NCI-H1048 (cell line): ENCODE results near the gene DGKZ.
A peak's percentile ranks its signal among the peaks of the same experiment; 100 is the strongest.

Experiments
- DNase-seq: peaks from one replicate; lab custom pipeline; 2025; lab: John Stamatoyannopoulos, UW

Gene DGKZ

DNA sequence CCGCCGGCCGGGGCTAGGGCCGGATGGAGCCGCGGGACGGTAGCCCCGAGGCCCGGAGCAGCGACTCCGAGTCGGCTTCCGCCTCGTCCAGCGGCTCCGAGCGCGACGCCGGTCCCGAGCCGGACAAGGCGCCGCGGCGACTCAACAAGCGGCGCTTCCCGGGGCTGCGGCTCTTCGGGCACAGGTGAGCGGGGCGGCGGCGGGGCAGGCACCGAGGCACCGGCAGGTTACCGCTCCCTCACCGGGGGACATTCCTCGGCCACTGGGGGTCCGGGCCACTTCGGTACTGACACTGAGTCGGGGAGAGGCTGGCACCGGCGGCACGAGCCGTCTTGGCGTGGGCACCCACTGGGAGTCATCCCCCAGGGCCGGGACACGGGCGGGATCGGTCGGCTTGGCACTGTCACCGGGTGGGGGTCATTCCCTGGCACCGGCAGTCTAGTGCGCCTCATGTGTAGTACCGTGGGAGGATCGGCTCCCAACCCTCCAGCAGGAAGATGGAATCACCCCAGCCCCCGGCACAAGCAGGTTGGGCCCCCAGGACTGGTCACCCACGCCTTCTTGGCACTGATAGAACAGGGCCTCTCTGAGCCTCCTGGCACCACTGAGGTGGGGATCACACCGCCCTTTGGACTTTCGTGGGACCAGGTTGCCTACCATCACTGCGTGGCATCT is 511 bp downstream of the DGKZ start:
- no peak for DNase-seq

DNA sequence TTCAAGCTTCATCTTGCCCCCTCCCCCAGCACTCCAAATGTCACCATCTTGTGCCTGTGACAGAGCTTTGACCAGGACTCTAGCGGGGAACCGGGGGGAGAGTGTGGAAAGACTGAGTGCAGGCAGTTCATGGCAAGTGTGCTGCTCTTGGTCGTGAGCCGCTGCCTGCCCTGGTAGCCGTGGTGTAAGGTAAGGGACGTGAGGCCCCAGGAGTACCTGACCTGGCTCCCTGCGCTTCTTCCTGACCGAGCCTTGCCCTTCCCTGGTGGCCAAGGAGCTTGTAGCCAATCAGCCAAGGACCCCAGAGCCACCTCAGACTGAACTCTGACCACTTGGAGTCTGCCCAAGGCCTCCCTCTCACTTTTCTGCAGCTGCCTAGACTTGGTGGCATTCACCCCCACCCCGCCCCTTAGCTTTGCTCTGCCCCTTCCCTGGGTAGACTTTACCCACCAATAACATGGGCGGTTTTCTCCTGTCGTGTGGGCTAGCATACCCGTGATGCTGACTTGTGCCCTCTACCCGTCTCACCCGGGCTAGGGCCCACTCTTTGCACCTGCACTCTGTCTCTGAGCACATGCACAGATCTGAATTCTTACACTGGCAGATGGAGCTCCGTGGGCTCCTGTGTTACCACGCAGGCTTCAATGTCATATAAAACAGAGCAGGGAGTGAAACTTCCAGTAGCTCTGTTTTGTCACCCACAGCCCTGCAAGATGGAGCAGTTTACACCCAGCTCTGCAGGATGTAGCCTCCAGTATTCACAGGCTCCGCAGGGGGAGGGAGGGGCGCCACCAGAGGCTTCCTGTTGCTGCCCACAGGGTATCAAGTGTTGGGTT is 1.5 kb downstream of the DGKZ start:
- DNase-seq: no peak

DNA sequence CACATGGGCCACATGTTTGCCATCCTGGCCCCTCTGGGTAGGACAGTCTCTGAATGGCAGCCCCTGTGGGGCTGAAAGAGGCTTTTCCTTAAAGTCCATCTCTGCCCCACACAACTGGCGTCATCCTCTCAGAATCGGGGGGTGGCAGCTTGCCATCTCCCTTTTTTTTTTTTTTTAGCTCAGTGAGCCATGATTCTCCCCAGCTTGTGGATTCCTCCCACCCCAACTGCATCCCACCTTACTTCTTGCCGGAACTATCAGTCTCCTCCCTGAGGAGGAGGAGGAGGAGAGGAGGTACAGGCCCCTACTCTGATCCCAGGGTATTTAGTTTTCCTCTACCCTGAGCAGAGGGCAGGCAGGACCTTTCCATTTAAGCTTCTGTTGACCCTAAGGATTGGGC is 3.4 kb downstream of the DGKZ start:
- no peak for DNase-seq

DNA sequence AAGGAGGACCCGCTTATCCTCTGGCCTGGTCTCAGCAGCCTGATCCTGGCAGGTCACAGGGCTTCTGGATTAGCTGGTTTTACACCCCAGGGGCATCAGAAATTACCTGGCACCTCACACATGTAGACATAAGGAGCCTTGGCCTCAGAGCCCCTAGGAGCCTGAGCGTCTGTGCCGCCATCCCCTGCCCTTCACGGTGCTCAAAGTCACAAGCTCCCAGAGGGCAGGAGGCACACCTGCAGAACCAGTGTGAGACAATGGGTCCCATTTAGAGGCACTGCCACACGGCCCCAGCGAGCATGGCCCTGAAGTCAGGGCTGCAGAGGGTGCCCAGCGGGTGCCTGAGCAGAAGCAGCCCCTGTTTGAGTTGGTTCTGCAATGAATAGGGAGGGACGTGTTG is 3.9 kb downstream of the DGKZ start:
- DNase-seq: no peak

DNA sequence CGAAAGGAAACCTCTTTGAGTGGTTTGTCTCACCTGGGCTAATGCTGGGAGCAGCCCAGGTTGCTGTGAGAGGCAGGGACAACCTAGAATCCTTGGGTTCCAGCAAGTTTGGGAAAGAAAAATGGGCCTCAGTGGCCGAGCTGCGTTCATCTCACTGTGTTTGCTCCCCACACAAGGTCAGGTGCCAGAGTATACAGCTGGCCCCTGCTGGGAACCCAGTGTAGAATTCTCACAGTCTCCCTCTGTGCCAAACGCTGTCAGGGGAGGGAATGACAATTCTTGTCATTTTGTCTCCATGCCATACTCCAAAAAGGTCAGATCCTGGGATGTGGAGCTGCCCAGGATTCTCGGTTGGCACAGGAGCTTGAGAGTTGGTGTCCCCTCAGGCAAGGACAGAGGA is 4.3 kb downstream of the DGKZ start:
- DNase-seq: no peak

DNA sequence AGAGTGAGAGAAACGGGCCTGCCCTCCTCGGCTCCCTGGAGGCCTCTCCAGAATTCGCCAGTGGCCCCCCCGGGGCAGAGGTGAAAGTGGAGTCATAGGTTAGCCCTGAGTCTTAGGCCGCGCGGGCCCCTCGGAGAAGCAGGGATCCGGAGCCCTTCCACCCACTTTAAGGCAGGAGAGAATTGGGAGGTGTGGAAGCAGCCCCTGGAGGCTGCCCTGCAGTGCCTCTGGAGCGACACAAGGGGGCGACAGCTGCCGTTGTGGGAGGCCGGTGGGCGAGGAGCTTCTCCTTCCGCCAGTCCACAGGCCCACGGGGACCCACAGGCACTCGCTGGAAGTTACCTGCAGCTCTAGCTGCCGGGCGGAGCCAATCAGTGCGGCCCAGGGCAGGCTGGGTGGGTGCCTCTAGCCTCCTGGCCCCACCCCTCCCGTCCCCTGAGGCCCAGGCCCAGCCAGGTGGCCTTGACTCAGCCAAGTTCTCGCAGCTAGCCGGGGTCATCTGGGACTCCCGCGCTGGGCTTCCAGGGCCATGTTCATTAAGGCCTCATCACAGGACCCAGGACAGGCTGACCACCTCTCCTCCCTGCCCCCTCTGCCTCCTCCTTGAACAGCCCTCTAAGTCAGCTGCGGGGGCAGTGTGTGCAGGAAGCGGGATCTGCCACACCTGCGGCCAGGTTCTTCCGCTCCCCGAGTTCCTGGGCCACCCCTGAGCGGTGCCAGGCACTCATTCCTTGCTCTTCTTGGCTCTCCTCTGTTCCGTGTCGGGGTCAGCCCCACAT is 5.0 kb downstream of the DGKZ start:
- DNase-seq: peak; percentile 48

DNA sequence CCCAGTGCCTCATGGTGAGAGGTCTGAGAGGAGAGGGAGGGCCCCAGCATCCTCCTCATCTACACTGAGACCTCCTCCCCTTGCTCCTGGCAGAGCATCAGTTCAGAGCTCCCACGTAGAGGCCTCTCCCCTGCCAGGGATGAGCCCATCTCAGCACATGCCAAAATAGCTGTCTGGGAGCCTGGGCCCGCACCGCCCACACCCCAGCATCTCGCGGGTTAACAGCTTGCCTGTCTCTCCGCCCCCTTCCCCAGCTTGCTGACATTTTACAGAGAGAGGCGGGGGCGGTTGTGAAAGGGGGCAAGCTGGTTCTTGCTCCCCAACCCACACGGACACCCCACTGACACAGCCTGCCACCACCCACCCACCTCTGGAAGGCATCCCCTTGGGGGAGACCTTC is 6.4 kb downstream of the DGKZ start:
- no peak for DNase-seq

DNA sequence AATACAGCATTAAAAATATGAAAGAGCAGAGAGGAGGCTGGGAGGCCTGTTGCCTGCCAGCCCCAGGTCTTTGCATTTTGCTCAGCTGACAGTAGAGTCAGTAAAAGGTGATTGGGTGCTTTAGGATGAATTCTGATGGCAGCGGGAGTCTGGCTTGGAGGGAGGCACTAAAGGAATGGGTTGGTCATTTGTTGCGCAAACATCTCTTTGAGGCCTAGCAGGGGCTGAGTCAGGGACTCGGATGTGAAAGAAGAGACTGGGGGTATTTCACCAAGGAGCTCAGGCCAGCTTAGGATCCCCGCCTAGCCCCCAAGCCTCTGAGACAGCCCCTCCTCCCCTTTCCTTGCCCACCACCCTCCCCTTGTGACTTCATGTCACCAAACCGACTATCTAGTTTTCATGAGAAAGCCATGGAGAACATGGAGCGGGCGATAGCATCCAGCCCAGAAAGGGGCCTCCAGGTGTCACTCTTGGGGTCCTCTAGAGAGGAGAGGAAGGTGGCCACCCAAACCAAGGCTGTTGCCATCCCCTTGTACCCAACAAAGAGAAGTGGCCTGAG is 9.7 kb downstream of the DGKZ start:
- no peak for DNase-seq

DNA sequence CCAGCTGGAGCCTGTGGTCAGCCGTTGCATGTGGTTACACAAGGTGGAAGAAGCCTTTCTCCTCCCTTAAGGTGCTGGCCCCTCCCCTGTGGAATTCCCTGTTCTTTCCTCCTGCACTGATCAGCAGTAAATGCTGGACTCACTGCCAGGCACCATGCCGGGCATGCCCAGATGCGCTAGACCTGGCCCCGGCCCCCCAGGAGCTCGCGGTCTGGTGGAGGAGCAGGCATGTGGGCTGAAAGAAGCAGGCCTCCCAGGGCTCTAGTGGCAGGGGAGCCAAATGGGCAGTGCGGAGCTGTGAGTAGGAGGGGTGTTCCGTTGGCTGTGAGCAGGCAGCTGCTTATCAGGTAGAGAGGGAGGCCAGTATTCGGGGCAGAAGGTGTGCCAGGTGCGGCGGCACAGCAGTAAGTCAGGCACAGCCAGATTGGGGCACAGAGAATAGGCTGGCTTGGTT is 10.2 kb downstream of the DGKZ start:
- no peak for DNase-seq

DNA sequence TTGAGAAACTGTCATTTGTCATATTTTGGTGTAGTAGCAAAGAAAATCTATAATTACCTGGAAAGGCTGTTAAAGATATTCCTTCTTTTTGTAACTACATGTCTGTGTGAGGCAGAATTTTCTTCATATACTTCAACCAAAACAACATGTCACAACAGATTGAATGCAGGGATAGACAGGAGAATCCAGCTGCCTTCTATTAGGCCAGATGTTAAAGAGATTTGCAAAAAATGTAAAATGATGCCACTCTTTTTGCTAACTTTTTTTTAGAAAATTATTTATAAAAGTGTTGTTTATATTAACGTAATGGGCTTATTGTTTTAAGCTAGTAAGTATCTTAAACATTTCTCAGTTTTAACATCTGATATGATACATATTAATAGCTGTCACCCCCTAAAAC is 12.7 kb downstream of the DGKZ start:
- DNase-seq: no peak

DNA sequence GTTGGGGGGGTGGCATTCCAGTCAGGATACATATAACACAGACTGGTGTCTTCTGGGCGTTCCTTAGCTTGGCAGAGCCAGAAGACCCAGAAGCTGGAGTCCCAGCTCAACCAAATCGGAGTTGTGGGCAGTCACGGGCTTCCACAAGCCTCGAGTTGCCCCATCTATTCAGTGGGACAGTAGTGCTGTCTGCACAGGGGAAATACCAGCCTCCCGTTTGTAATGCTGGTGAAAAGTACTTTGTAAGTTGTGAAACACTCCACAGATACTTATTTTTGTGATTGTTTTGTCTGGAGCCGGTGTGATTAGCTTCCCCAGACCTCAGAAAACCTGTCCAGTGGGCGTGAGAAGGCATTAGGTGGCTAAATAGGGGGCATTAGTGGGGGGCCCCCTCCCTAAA is 13.6 kb downstream of the DGKZ start:
- no peak for DNase-seq

DNA sequence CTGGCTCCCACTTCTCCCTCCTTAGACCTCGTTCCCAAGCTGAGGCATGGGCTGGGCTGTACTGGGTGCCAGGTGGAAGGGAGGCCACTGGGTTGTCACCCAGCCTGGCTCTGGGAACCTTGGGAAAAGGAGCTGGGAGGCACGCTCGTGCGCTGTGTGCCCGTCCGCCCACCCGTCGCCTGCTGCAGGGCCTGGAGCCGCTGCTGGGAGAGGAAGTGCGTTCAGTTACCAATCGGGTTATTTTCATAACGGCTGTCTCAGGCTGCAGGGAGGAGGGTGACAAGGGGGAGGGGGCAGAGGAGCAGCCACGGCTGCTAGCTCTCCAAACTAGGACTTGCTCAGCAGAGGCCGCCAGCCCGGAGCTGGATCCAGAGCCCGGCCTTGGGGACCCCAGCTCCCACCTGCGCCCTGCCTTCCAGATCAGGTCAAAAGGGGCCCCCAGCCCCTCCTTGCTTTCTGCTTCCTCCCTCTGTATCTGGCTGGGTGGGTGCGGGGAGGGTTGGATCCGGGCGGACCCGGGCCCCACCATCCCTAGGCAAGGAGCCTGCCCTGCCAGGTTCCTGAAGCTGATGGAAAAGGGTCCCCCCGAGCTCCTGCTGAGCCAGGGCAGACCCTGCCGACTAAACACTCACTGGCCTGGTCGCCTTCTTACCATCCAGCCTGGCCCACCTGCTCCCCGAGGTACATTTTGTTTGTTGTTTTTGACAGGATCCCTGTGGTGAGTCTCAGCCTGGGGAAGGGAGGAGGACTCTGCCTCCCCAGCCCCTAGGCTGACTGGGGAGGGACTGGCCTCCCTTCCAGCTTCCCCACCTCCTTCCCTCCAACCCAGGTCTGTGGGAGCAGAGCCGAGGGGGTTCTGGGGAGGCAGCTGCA is 14.3 kb downstream of the DGKZ start:
- no peak for DNase-seq

DNA sequence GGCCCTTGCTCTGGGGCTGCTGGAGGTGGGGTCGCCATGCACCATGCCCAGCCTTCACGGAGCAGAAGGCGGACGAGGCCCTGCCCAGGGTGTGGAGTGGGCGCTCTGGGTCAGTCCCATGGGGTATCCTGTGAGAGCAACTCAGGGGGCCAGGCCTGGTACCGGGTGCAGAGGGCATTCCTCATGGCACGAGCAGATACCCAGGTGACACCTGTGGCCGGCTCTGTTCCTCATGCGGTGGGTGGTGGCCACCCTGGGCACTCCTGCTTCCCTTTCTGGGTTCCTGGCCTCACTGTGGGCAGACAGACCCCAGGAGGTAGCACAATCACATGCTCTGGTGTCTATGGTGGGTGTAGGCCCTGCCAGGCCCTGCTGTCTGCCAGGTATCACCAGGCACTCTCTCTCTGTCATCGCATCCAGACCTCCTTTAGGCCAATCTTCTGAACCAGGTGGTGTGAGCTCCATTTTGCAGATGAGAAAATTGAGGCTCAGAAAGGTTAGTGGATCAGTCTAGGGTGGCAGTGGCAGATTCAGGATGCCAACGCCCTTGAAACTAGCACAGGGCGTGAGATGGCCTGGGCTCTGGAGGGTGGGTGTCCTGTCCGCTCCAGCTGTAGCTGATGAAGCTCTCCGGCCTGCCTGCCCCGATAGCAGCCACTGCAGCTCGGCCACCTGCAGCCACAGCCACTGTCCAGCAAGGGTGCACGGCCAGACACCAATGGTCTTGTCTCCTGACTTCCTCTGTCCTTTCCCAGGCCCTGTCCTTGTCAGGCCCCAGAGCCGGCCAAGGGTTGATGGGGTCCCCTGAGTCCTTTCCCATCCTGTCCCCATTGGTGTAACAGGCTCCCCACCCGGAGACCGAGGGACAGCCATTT is 15.1 kb downstream of the DGKZ start:
- no peak for DNase-seq

DNA sequence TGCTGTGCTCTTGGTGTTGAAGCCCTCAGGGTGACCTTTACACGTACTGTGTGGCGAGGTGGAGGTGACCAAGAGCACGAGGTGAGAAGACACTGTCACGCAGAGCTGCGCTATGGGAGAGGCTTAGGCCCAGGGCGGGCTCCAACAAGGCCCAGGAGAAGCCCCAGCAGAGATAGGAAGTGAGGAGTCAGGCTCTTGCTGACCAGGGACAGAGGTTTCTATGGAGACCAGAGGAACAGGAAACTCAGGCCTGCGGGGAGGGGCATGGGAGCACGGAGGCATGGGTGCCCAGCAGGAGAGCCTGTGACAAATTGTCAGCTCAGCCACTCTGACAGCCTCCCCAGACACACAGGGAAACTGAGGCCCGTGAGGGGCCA is 15.8 kb downstream of the DGKZ start:
- no peak for DNase-seq

DNA sequence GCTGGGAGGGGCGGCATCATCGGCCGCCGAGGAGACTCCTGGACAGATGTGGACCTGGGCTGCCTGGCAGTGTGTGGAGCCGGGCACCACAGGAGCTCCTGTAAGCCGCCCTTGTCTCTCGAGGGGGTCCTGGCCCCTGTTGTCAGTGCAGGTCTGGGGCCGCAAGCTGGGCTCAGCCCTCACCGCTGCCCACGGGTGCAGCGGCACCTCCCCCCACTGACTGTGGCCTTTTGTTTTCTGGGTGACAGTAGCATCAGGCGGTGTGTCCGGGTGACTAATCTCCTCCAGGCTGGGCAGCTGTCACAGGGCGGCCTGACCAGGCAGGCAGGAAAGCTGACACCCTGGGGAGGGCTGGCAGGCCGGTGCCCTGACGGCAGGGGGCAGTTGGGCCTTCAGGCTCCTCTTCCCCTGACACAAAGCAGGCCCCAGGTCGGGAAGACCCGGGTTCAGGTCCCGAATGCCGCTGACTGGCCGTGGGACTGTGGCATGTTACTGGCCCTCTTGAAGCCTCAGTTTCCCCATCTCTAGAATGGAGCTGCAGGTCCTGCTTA is 16.3 kb downstream of the DGKZ start:
- no peak for DNase-seq

DNA sequence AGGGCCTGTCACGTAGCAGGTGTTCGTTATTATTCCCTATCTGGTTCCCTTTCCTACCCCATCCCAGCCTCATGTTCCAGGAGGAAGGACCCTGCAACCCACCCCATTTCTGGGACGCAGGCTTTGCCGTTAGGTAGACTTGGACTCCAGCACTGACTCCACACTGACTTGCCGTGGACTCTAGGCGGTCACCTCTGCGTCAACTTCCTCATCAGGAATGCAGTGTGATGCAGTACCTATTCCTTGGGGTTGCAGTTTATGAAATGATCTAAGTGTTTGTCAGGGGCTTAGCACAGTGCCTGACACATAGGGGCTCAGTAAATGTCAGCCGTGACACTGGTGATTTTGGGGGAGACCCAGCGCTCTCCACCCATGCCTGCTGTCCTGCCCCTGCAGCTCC is 16.8 kb downstream of the DGKZ start:
- DNase-seq: no peak

DNA sequence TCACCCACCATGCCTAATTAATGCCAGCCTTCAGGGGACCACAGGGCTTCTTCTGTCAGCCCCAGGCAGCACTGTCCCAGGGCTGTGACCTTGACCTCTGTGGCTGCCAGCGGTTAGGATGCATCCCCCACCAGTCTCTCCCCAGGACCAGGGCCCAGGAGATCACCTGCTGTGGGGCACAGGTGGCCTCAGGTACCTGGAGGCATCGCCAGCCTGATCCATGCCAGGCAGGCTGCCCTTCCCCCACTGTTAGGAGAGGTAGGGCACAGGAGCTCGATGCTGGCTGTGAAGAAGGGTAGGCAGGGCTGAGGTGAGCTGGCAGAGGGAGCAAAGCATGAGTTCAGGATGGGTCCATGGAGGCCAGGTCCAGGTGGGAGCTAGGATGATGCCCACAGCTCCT is 17.5 kb downstream of the DGKZ start:
- DNase-seq: no peak

DNA sequence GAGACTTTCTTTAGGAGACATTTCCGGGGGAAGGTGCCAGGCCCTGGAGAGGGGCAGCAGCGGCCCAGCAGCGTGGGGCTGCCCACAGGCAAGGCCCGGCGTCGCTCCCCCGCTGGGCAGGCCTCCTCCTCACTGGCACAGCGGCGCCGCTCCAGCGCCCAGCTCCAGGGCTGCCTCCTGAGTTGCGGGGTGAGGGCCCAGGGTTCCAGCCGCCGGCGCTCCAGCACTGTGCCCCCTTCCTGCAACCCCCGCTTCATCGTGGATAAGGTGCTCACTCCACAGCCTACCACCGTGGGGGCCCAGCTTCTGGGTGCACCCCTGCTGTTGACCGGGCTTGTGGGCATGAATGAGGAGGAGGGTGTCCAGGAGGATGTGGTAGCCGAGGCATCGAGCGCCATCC is 19.0 kb downstream of the DGKZ start:
- DNase-seq: no peak

DNA sequence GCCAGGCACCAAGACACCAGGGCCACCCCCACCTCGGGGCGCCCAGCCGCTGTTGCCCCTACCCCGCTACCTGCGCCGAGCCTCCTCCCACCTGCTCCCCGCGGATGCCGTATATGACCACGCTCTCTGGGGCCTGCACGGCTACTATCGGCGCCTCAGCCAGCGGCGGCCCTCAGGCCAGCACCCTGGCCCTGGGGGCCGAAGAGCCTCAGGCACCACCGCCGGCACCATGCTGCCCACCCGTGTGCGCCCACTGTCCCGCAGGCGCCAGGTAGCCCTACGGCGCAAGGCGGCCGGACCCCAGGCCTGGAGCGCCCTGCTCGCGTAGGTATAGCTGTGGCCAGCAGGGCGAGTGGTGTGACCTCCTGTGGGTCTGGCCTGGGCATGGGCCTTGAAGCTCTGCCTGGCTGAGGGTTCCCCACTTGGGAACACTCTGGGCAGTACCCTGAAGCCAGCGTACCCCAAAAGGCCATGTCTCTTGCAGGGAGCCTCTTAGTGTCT is 19.4 kb downstream of the DGKZ start:
- DNase-seq: no peak

DNA sequence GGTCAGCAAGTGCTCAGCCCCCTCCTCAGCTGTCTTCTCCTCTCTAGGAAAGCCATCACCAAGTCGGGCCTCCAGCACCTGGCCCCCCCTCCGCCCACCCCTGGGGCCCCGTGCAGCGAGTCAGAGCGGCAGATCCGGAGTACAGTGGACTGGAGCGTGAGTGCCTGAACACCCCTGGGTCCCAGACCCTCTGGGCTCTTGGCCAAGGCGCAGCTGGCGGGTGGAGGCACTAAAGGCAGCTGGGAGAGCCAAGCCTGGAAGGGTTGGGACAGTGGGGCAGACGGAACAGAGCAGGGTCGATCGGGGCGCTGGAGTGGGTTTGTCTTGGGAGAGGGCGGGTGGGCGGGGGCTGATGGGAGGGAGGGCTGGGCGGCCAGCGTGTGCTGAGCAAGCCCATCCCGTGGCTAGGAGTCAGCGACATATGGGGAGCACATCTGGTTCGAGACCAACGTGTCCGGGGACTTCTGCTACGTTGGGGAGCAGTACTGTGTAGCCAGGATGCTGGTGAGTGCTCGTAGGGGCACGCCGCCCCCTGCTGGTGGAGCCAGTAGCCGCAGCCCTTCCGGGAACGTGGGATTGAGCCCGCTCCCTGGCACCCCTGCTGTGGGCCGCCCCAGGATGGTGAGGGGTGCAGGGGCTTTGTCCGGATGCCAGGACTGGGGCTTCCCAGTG is 20.1 kb downstream of the DGKZ start:
- no peak for DNase-seq
